MM.1S (cell line): ENCODE measurements around the gene QPCT.

Source experiments
- EZH2 ChIP-seq: fragments of 300-600 bp; sonication (generic); optimal IDR thresholded peaks from 2 replicates; pipeline ENCODE3; 2017; ENCODE audit warnings: low read depth, mild to moderate bottlenecking, antibody characterized with exemption, low read length, mixed read lengths
- TF ChIP-seq, protein P1 (sequence below): fragments of 300-600 bp; sonication (generic); IDR thresholded peaks from 2 replicates; pipeline ENCODE4 v1.5.1; 2016; ENCODE audit warnings: antibody characterized with exemption, low read length, mixed read lengths

DNA sequence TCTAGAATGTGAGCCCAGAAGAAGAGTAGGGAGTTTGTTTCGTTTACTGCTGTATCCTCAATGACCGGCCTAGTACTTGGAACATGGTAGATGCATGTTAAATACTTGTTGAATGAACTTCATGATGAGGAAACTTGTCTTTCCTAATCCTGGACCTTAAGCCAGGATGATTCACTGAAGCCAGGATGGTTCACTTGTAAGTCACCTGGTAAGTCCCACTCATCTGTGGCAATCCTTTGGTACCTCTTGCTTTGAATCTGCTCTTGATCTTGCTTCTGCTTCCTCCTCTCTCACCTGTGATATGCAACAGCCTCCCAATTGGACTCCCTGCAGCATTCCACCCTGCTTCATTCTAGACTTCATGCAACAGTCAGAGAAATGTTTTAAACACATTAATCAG, 43.6 kb downstream of the QPCT start:
- TF ChIP-seq, protein P1, sequence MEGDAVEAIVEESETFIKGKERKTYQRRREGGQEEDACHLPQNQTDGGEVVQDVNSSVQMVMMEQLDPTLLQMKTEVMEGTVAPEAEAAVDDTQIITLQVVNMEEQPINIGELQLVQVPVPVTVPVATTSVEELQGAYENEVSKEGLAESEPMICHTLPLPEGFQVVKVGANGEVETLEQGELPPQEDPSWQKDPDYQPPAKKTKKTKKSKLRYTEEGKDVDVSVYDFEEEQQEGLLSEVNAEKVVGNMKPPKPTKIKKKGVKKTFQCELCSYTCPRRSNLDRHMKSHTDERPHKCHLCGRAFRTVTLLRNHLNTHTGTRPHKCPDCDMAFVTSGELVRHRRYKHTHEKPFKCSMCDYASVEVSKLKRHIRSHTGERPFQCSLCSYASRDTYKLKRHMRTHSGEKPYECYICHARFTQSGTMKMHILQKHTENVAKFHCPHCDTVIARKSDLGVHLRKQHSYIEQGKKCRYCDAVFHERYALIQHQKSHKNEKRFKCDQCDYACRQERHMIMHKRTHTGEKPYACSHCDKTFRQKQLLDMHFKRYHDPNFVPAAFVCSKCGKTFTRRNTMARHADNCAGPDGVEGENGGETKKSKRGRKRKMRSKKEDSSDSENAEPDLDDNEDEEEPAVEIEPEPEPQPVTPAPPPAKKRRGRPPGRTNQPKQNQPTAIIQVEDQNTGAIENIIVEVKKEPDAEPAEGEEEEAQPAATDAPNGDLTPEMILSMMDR: no peak
- TF ChIP-seq EZH2: no peak
